SK-N-SH (cell line): ENCODE data around the gene ZNHIT3. TPM values are rescaled to one million over a fixed set of nuclear protein-coding genes. Genes with fewer than 3 reads are reported as not detected.

Experiments used
- CTCF ChIA-PET: fragments of 300-600, 350-600 bp; formaldehyde crosslinking; extraction: SDS; loops from one replicate; lab custom pipeline; 2021; lab: Yijun Ruan, JAX
- POLR2A ChIA-PET: fragments of 350-600 bp; sonication (Branson Sonifier 250); formaldehyde crosslinking; extraction: SDS; loops from one replicate; lab custom pipeline; 2020; ENCODE audit warnings: antibody characterized with exemption, inconsistent platforms; lab: Yijun Ruan, JAX
- DNase-seq: peaks from one replicate; pipeline ENCODE4 v3.0.0; 2012
- H2AFZ ChIP-seq: fragments of 200-600 bp; sonication (generic); 2 replicates; pipeline ENCODE4 v1.8.1; 2016; ENCODE audit warnings: antibody characterized with exemption, mild to moderate bottlenecking, low read depth
- H3F3A ChIP-seq: fragments of 200-600 bp; sonication (generic); replicated peaks from 2 replicates; pipeline ENCODE3; 2016; ENCODE audit warnings: antibody characterized with exemption, mild to moderate bottlenecking; ENCODE audit not compliant: insufficient read depth
- H3K27ac ChIP-seq, 2 experiments: fragments of 200-500 bp in 1 of 2; fragments of 200-600 bp in 1 of 2; sonication (Bioruptor generic) in 1 of 2; sonication (generic), shearing (Covaris generic) in 1 of 2; 2 replicates each; pipeline versions ENCODE4 v1.5.1 to v1.6.1; 2014 to 2016; ENCODE audit warnings: low read depth in 2 of 2, inconsistent platforms in 1 of 2, low read length in 1 of 2, mild to moderate bottlenecking in 1 of 2, mixed read lengths in 1 of 2
- H3K27me3 ChIP-seq: fragments of 200-600 bp; sonication (generic), shearing (Covaris generic); 2 replicates; pipeline ENCODE4 v1.6.1; 2016; ENCODE audit warnings: mixed run types; ENCODE audit not compliant: insufficient read depth
- H3K36me3 ChIP-seq, 2 experiments: fragments of 200-500 bp in 1 of 2; fragments of 200-600 bp in 1 of 2; sonication (Bioruptor generic) in 1 of 2; sonication (generic) in 1 of 2; replicated peaks in 1 of 2; 2 replicates each; pipeline versions ENCODE3 to v1.5.1; 2014 to 2016; ENCODE audit warnings: low read length in 1 of 2, mild to moderate bottlenecking in 1 of 2; ENCODE audit not compliant: insufficient read depth in 2 of 2, control insufficient read depth in 1 of 2
- H3K4me1 ChIP-seq, 2 experiments: fragments of 200-500 bp in 1 of 2; fragments of 200-600 bp in 1 of 2; sonication (Bioruptor generic) in 1 of 2; sonication (generic), shearing (Covaris generic) in 1 of 2; 2 replicates each; pipeline versions ENCODE4 v1.5.1 to v1.6.1; 2014 to 2016; ENCODE audit warnings: low read depth in 1 of 2, low read length in 1 of 2, mixed run types in 1 of 2; ENCODE audit not compliant: insufficient read depth in 2 of 2, control insufficient read depth in 1 of 2
- H3K4me2 ChIP-seq: fragments of 200-600 bp; sonication (generic), shearing (Covaris generic); 2 replicates; pipeline ENCODE4 v1.6.1; 2017; ENCODE audit warnings: mixed run types
- H3K4me3 ChIP-seq, 2 experiments: fragments of 200-500 bp in 1 of 2; fragments of 200-600 bp in 1 of 2; sonication (Bioruptor generic) in 1 of 2; sonication (generic), shearing (Covaris generic) in 1 of 2; 2 replicates each; pipeline versions ENCODE4 v1.5.1 to v1.8.1; 2014 to 2016; ENCODE audit warnings: low read depth in 2 of 2, inconsistent platforms in 1 of 2, low read length in 1 of 2, mild to moderate bottlenecking in 1 of 2, mixed read lengths in 1 of 2, moderate library complexity in 1 of 2
- H3K79me2 ChIP-seq: fragments of 200-600 bp; sonication (generic); 2 replicates; pipeline ENCODE4 v1.8.1; 2017; ENCODE audit warnings: mild to moderate bottlenecking; ENCODE audit not compliant: insufficient read depth
- H3K9ac ChIP-seq: fragments of 200-600 bp; sonication (generic); 2 replicates; pipeline ENCODE4 v1.6.1; 2017; ENCODE audit warnings: mixed run types
- H3K9me2 ChIP-seq: fragments of 200-600 bp; sonication (generic); 2 replicates; pipeline ENCODE4 v1.6.1; 2017; ENCODE audit warnings: mixed run types
- H3K9me3 ChIP-seq: fragments of 200-600 bp; sonication (generic); 2 replicates; pipeline ENCODE4 v1.6.1; 2017; ENCODE audit warnings: mixed run types, mild to moderate bottlenecking, moderate library complexity
- H4K20me1 ChIP-seq: fragments of 200-600 bp; sonication (generic); 2 replicates; pipeline ENCODE4 v1.6.1; 2017; ENCODE audit warnings: mild to moderate bottlenecking, mixed run types; ENCODE audit not compliant: insufficient read depth
- CHD2 ChIP-seq: fragments of 150-350 bp; IDR thresholded peaks from 2 replicates; pipeline ENCODE4 v1.6.1; 2018; ENCODE audit warnings: low read length; ENCODE audit not compliant: partially characterized antibody
- EZH2phosphoT487 ChIP-seq: fragments of 200-600 bp; sonication (generic); IDR thresholded peaks from 2 replicates; pipeline ENCODE4 v1.6.1; 2017; ENCODE audit warnings: low read depth, mixed run types, mild to moderate bottlenecking, antibody characterized with exemption, moderate library complexity, borderline replicate concordance
- FOXJ3 ChIP-seq: sonication (generic); formaldehyde crosslinking; IDR thresholded peaks from 2 replicates; pipeline ENCODE4 v1.5.1; 2020; ENCODE audit warnings: mild to moderate bottlenecking, missing genetic modification reagents
- FOXM1 ChIP-seq: IDR thresholded peaks from 2 replicates; pipeline ENCODE4 v1.4.0; 2012; ENCODE audit warnings: low read depth, mild to moderate bottlenecking
- GATA2 ChIP-seq: sonication (generic); formaldehyde crosslinking; IDR thresholded peaks from 2 replicates; pipeline ENCODE4 v1.5.0; 2020; ENCODE audit warnings: mild to moderate bottlenecking, missing genetic modification reagents
- JUND ChIP-seq: IDR thresholded peaks from 2 replicates; pipeline ENCODE4 v1.4.0; 2012
- MXI1 ChIP-seq: IDR thresholded peaks from 2 replicates; pipeline ENCODE4 v1.6.1; 2012; ENCODE audit warnings: mild to moderate bottlenecking, low read depth, low read length, improper control_type of control experiment
- NRF1 ChIP-seq: IDR thresholded peaks from 2 replicates; pipeline ENCODE4 v1.6.1; 2012; ENCODE audit warnings: low read depth, mild to moderate bottlenecking, low read length
- RXRA ChIP-seq: IDR thresholded peaks from 2 replicates; pipeline ENCODE4 v1.4.0; 2012; ENCODE audit warnings: low read depth, mild to moderate bottlenecking, borderline replicate concordance
- SIN3A ChIP-seq: IDR thresholded peaks from 2 replicates; pipeline ENCODE4 v1.6.1; 2012; ENCODE audit warnings: low read depth, mild to moderate bottlenecking, low read length, moderate library complexity, borderline replicate concordance
- SMC3 ChIP-seq: IDR thresholded peaks from 2 replicates; pipeline ENCODE4 v1.6.1; 2012; ENCODE audit warnings: low read depth, low read length, improper control_type of control experiment
- TAF1 ChIP-seq: IDR thresholded peaks from 2 replicates; pipeline ENCODE4 v1.6.1; 2012; ENCODE audit warnings: low read depth, mild to moderate bottlenecking, low read length, moderate library complexity, borderline replicate concordance
- TCF12 ChIP-seq: IDR thresholded peaks from 2 replicates; pipeline ENCODE4 v1.4.0; 2012
- YY1 ChIP-seq: IDR thresholded peaks from 2 replicates; pipeline ENCODE4 v1.4.0; 2012; ENCODE audit warnings: low read depth, mild to moderate bottlenecking
- WGBS: methylation state at CpG from one replicate; pipeline ENCODE4 v1.1.6; 2017; ENCODE audit warnings: low lambda C conversion rate; 5-methylcytosine and 5-hydroxymethylcytosine counted together
- polyA plus RNA-seq, 3 experiments: library from polyadenylated mRNA; depleted of rRNA; stranded (reverse); fragments of >200 nt; gene quantifications; 2 replicates each; pipeline ENCODE4 v1.2.3, GENCODE V29; 2012
- TF ChIP-seq, protein P1 (sequence below): IDR thresholded peaks from 2 replicates; pipeline ENCODE4 v1.4.0; 2012; ENCODE audit warnings: low read depth, borderline replicate concordance
- TF ChIP-seq, protein P2 (sequence below): IDR thresholded peaks from 2 replicates; pipeline ENCODE4 v1.6.1; 2012; ENCODE audit warnings: mild to moderate bottlenecking, low read depth, low read length, moderate library complexity
- TF ChIP-seq, protein P3 (sequence below): IDR thresholded peaks from 2 replicates; pipeline ENCODE4; 2012

The ZNHIT3 gene
- polyA plus RNA-seq, 1 of the 3 experiments (the other 2 are of a cell fraction) = 59.9 TPM

DNA sequence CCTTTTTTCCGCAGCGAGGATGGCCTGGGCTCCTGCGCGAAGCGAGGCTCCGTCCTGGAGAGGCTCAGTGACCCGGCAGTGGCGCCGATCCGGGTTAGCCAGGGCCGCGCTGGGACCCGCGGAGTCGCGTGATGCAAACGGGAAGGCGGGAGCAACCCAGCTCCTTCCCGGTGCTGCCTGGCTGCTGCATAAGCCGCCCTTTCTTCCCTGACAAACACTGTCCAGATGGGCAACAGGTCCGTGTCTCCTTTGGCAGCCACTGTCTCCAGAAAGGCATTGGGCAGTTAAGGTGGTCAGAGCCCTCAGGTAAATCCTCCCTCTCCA lies 21.8 kb upstream of the ZNHIT3 start:
- WGBS = 14% methylated on average over 18 of the region's 21 CpGs
- Histone ChIP-seq H3K9ac (no peak overlapping the region), H3K27ac (no peak overlapping the region), H3K4me3 (no peak overlapping the region), H4K20me1 (no peaks in the 10 kb centered on the region), H3K4me2 (no peak overlapping the region), H3K9me3 (no peaks in the 10 kb centered on the region), H3K4me1 (no peaks in the 10 kb centered on the region), H3K27me3 (peaks cover 45% of the 10 kb centered on the region; the same call in 1 of the 2 replicates), H2AFZ (no peak overlapping the region), H3F3A (no peaks in the 10 kb centered on the region), H3K9me2 (no peaks in the 10 kb centered on the region), H3K79me2 (no peaks in the 10 kb centered on the region), H3K36me3 (no peaks in the 10 kb centered on the region)
- TF ChIP-seq FOXJ3 = no peak
- no peak for TF ChIP-seq FOXM1
- no peak for TF ChIP-seq TAF1
- no peak for TF ChIP-seq JUND
- no peak for DNase-seq
- ChIA-PET CTCF (interaction anchor here (1.5 kb wide), 1 partner anchor 18 kb away, joined by 10 read pairs; no protein-coding TSS in a partner anchor), POLR2A (no interaction called here)

DNA sequence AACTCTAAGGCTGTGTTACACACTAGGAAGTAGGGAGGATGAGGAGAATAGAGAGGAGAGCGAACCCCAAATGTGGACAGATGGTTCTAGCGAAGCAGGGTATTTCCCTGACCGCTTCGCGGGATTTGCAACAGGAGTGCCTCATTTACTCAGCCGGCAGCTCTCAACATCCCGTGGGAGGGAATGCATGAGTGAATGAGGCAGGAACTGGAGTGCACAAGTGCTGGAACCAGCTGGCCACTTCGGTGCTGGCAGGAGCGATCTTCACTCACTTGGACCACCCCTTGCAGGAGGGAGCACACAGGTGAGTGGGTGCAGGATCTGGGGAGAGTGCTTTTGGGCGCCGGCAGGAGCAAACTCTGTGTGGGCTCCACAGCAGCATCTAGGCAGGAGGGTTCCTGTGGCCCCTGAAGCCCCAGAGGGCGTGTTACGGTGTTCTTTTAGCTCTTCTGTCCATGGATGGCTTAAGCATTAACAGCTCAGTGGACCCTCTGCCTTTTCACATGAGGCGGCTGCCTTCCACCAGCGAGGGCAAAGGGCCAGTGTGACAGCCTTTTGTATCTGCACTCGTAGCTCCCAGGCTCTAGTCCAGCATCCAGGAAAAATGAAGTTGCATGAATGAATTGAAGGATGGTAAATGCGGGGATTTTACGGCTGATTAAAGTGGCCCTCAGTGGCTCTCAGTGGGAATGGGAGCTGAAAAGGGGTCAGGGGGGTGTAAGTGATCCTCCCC lies 17.4 kb upstream of the ZNHIT3 start:
- Histone ChIP-seq H3K9me3 (no peaks in the 10 kb centered on the region), H2AFZ (no peak overlapping the region), H3K9ac (no peak overlapping the region), H3K27ac (no peak overlapping the region), H3K79me2 (no peaks in the 10 kb centered on the region), H4K20me1 (no peaks in the 10 kb centered on the region), H3K36me3 (no peaks in the 10 kb centered on the region), H3K27me3 (peaks cover 36% of the 10 kb centered on the region; the same call in 1 of the 2 replicates), H3K4me1 (no peaks in the 10 kb centered on the region), H3K4me2 (no peak overlapping the region), H3K9me2 (no peaks in the 10 kb centered on the region), H3K4me3 (no peak overlapping the region), H3F3A (no peaks in the 10 kb centered on the region)
- ChIA-PET POLR2A (interaction anchor here (0.6 to 0.9 kb wide), 2 partner anchors 14 to 660 kb away, joined by 3 read pairs; partner anchors contain the start of gene TAF15), CTCF (interaction anchor here (3.4 kb wide), 1 partner anchor 14 kb away, joined by 24 read pairs; no protein-coding TSS in a partner anchor)
- DNase-seq = no peak
- TF ChIP-seq, protein P1, sequence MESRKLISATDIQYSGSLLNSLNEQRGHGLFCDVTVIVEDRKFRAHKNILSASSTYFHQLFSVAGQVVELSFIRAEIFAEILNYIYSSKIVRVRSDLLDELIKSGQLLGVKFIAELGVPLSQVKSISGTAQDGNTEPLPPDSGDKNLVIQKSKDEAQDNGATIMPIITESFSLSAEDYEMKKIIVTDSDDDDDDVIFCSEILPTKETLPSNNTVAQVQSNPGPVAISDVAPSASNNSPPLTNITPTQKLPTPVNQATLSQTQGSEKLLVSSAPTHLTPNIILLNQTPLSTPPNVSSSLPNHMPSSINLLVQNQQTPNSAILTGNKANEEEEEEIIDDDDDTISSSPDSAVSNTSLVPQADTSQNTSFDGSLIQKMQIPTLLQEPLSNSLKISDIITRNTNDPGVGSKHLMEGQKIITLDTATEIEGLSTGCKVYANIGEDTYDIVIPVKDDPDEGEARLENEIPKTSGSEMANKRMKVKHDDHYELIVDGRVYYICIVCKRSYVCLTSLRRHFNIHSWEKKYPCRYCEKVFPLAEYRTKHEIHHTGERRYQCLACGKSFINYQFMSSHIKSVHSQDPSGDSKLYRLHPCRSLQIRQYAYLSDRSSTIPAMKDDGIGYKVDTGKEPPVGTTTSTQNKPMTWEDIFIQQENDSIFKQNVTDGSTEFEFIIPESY = no peak
- TF ChIP-seq FOXM1 (no peak), MXI1 (no peak), TCF12 (no peak), JUND (no peak), SMC3 (no peak), RXRA (no peak), NRF1 (no peak), SIN3A (no peak), EZH2phosphoT487 (no peak), GATA2 (CRISPR knock-in tag) (no peak), TAF1 (no peak), YY1 (no peak), CHD2 (no peak)
- TF ChIP-seq, protein P2, sequence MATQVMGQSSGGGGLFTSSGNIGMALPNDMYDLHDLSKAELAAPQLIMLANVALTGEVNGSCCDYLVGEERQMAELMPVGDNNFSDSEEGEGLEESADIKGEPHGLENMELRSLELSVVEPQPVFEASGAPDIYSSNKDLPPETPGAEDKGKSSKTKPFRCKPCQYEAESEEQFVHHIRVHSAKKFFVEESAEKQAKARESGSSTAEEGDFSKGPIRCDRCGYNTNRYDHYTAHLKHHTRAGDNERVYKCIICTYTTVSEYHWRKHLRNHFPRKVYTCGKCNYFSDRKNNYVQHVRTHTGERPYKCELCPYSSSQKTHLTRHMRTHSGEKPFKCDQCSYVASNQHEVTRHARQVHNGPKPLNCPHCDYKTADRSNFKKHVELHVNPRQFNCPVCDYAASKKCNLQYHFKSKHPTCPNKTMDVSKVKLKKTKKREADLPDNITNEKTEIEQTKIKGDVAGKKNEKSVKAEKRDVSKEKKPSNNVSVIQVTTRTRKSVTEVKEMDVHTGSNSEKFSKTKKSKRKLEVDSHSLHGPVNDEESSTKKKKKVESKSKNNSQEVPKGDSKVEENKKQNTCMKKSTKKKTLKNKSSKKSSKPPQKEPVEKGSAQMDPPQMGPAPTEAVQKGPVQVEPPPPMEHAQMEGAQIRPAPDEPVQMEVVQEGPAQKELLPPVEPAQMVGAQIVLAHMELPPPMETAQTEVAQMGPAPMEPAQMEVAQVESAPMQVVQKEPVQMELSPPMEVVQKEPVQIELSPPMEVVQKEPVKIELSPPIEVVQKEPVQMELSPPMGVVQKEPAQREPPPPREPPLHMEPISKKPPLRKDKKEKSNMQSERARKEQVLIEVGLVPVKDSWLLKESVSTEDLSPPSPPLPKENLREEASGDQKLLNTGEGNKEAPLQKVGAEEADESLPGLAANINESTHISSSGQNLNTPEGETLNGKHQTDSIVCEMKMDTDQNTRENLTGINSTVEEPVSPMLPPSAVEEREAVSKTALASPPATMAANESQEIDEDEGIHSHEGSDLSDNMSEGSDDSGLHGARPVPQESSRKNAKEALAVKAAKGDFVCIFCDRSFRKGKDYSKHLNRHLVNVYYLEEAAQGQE = no peak
- TF ChIP-seq, protein P3, sequence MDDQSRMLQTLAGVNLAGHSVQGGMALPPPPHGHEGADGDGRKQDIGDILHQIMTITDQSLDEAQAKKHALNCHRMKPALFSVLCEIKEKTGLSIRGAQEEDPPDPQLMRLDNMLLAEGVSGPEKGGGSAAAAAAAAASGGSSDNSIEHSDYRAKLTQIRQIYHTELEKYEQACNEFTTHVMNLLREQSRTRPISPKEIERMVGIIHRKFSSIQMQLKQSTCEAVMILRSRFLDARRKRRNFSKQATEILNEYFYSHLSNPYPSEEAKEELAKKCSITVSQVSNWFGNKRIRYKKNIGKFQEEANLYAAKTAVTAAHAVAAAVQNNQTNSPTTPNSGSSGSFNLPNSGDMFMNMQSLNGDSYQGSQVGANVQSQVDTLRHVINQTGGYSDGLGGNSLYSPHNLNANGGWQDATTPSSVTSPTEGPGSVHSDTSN = no peak
- 6% methylated on average over 16 of the region's 18 CpGs for WGBS
